Type B pancreatic cell (in vitro differentiated cells): ENCODE results near the gene GSK3B. TPM values are rescaled to one million over a fixed set of nuclear protein-coding genes. Genes with fewer than 3 reads are reported as not detected.
A peak's percentile ranks its signal among the peaks of the same experiment; 100 is the strongest.

Experiments used
- DNase-seq: peaks from one replicate; pipeline ENCODE4 v3.0.0; 2021; ENCODE audit warnings: mixed read lengths; ENCODE audit not compliant: unreplicated experiment; ENCODE audit errors: extremely low spot score
- H3K27ac Mint-ChIP-seq: 2 replicates; pipeline ENCODE4 v1.8.0; 2021; ENCODE audit warnings: mild to moderate bottlenecking, mixed read lengths
- H3K27me3 Mint-ChIP-seq: 2 replicates; pipeline ENCODE4 v1.8.0; 2021; ENCODE audit warnings: mixed read lengths
- H3K36me3 Mint-ChIP-seq: 2 replicates; pipeline ENCODE4 v1.8.0; 2021; ENCODE audit warnings: mixed read lengths
- H3K4me1 Mint-ChIP-seq: one replicate; pipeline ENCODE4 v1.8.0; 2021; ENCODE audit warnings: mixed read lengths; ENCODE audit not compliant: unreplicated experiment
- H3K4me3 Mint-ChIP-seq: 2 replicates; pipeline ENCODE4 v1.8.0; 2021; ENCODE audit warnings: mild to moderate bottlenecking, mixed read lengths
- H3K9me3 Mint-ChIP-seq: 2 replicates; pipeline ENCODE4 v1.8.0; 2021; ENCODE audit warnings: mixed read lengths
- total RNA-seq: library from RNA; stranded (reverse); gene quantifications from 2 replicates; pipeline ENCODE4 v1.2.1, GENCODE V29; 2021; ENCODE audit warnings: low replicate concordance
- TF ChIP-seq, protein P1 (sequence below): fragments of 200-600 bp; sonication (generic); conservative IDR thresholded peaks from 2 replicates; pipeline ENCODE4 v1.5.0; 2021; ENCODE audit warnings: antibody characterized with exemption, mild to moderate bottlenecking

Gene GSK3B
- total RNA-seq, 1 donor from 2014 or later: 60.5 TPM

DNA sequence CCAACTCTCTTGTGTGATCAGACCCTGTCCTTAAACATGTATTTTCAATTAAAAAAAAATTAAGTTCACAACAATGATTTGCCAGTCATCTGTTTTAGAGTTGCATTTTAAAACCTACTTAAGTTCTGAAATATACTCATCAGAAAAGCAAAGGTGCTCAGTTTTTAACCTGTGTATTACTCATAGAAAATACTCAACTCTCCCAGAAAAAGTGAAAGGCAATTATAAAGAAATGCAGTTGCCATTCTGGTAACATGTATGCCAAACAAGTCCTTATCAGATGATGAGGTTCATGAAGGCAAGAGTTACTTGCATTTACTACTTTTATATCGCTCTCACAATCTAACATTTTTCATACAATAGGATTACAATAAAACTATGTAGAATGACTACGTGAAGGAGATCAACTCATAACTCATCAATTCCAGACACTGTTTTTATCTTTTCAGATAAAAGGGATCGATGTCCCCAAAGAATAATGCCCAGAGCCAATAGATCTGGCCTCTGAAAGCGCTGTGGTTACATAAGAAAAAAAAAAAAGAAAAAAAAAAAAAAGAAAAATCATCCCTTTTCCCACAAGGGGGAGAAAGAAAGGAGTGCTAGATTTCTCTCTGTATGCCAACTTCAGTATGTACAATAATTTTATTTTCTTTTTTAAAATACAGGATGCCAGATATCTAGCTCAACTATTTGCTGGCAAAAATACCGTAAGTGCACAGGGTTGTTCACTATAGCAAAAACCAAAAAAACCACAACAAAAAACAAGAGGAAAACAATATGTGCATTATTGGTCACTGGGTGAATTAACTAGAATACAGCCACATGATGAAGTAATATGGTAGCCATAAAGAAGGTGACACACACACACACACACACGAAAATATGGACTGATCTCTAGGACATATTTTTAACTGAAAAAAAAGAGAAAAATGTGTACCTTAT, 175.0 kb downstream of the GSK3B start:
- TF ChIP-seq, protein P1, sequence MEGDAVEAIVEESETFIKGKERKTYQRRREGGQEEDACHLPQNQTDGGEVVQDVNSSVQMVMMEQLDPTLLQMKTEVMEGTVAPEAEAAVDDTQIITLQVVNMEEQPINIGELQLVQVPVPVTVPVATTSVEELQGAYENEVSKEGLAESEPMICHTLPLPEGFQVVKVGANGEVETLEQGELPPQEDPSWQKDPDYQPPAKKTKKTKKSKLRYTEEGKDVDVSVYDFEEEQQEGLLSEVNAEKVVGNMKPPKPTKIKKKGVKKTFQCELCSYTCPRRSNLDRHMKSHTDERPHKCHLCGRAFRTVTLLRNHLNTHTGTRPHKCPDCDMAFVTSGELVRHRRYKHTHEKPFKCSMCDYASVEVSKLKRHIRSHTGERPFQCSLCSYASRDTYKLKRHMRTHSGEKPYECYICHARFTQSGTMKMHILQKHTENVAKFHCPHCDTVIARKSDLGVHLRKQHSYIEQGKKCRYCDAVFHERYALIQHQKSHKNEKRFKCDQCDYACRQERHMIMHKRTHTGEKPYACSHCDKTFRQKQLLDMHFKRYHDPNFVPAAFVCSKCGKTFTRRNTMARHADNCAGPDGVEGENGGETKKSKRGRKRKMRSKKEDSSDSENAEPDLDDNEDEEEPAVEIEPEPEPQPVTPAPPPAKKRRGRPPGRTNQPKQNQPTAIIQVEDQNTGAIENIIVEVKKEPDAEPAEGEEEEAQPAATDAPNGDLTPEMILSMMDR: peak; percentile 44
- no peak for DNase-seq
- Mint-ChIP-seq H3K27ac (no peak overlapping the region), H3K9me3 (peaks cover 5% of the 10 kb centered on the region), H3K27me3 (no peaks in the 10 kb centered on the region), H3K36me3 (peaks cover 26% of the 10 kb centered on the region), H3K4me3 (no peak overlapping the region), H3K4me1 (peaks cover 5% of the 10 kb centered on the region)

DNA sequence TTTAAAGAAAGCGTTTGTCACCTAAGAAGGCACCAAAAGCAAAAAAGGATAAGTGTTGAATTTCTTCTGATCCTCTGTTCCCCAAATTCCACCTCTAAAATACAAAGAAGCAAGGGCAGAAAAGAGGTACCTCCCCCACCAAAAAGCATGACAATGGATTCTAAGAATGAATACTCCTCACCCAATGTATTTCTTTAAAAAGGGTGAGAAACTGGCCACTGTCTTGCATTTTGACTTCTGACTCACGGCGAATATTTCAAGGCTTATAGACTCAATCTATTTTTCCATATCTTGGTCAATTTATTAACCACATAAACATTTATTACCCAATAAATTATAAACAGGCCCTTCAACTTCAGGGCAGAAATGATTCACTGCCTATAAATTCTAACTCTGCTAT, 181.2 kb downstream of the GSK3B start:
- Mint-ChIP-seq H3K27ac (no peak overlapping the region), H3K27me3 (no peaks in the 10 kb centered on the region), H3K36me3 (peaks cover 43% of the 10 kb centered on the region), H3K9me3 (no peaks in the 10 kb centered on the region), H3K4me1 (peaks cover 5% of the 10 kb centered on the region), H3K4me3 (no peak overlapping the region)
- no peak for DNase-seq
- TF ChIP-seq, protein P1: no peak

DNA sequence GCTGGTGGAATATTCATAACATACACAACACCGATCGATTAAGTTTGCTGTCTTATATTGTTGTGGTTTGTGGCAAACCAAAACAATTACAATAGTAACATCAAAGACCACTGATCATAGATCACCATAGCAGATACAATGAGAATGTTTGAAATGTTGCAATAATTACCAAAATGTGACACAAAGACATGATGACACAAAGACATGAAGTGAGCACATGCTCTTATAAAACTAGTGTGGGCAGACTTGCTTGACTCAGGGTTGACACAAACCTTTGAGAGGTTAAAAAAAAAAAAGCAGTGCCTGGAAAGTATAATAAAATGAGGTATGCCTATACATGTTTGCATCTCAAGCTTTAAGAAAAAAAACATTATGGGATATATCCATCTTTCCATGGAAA, 182.0 kb downstream of the GSK3B start:
- H3K27me3 Mint-ChIP-seq: no peaks in the 10 kb centered on the region
- peaks cover 5% of the 10 kb centered on the region for H3K4me1 Mint-ChIP-seq
- peaks cover 43% of the 10 kb centered on the region for H3K36me3 Mint-ChIP-seq
- no peak overlapping the region for H3K4me3 Mint-ChIP-seq
- no peak for DNase-seq
- no peak overlapping the region for H3K27ac Mint-ChIP-seq
- TF ChIP-seq, protein P1: no peak
- H3K9me3 Mint-ChIP-seq: no peaks in the 10 kb centered on the region

DNA sequence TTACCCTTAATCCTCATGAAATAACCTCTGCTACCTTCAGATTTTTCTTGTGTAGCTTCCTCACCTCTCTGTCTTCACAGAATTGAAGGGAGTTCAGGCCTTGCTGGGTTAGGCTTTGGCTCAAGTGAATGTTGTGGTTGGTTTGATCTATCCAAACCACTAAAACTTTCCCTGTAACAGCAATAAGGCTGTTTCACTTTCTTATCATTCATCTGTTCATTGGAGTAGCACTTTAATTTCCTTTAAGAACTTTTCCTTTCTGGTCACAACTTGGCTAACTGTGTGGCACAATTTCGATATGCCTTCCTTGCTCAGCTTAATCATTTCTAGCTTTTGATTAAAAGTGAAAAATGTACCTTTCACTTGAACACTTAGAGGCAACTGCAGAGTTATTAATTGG, 182.5 kb downstream of the GSK3B start:
- DNase-seq: no peak

DNA sequence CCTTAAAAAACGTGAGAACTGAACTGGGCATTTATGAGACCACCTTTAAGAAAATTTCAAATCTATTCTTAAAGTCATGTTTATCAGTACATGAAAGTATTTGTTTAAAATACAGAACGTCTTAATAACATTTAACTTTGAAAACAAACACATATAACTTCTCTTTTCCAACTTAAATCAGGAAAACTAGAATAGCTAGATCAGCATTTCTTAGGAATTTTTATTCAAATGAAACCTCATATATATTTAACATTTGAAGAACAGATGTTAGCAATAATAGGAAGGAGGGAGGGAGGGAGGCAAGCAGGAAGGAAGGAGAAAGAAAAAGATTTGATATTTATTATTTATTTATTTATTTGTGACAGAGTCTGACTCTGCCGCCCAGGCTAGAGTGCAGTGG, 192.2 kb downstream of the GSK3B start:
- Mint-ChIP-seq H3K9me3 (no peaks in the 10 kb centered on the region), H3K4me3 (no peak overlapping the region), H3K27ac (no peak overlapping the region), H3K27me3 (no peaks in the 10 kb centered on the region), H3K36me3 (peaks cover 20% of the 10 kb centered on the region), H3K4me1 (no peaks in the 10 kb centered on the region)
- TF ChIP-seq, protein P1: no peak
- DNase-seq: no peak

More for the DNA sequence above, 182.5 kb downstream of the GSK3B start:
- Mint-ChIP-seq H3K4me3 (no peak overlapping the region), H3K27ac (no peak overlapping the region), H3K4me1 (peaks cover 3% of the 10 kb centered on the region), H3K36me3 (peaks cover 43% of the 10 kb centered on the region), H3K9me3 (no peaks in the 10 kb centered on the region), H3K27me3 (no peaks in the 10 kb centered on the region)
- TF ChIP-seq, protein P1: no peak
